ENCODE results near the gene ENTREP3.

Gene ENTREP3

GRCh38 chr1:155197901-155198546 lies 57.3 kb downstream of the ENTREP3 start:
- no peak for DNase-seq
